ENCODE data around the gene TLE4. TPM values are rescaled to one million over a fixed set of nuclear protein-coding genes. Genes with fewer than 3 reads are reported as not detected.

Gene TLE4
- total RNA-seq, 1 donor from 2014 or later, result 97.4 TPM

DNA sequence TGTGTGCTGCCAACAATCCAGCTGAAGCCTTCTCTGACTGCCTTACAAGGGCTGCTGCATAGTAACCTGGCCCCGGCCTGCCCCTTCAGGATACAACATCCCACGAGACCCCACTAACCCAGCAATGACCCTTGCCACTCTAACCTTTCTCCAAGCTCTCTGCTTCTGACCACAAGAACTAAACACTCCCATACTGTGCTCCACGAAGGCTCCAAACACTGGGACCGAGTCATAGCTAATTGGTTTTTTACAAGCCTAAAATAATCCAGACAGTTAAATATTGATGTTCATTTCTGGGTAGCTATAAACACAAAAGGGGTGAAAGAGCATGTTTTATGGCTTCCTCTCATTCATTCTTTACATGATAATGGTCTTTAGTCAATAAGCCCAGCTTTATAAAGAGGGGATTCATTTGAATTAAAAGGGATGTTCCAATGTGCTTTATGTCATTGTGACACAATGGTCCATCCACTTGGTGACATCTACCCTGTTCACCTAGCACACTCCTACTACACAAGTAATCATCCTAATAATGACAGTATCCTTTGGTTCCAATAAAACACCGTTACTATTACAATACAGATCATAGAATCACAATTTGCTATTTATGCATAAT lies 16.2 kb upstream of the TLE4 start:
- H3K4me3 Mint-ChIP-seq (ENCODE audit: unreplicated experiment), result no peak overlapping the region
- H3K9me3 Mint-ChIP-seq (ENCODE audit: unreplicated experiment), result no peaks in the 10 kb centered on the region
- DNase-seq, result no peak
- peaks cover 7% of the 10 kb centered on the region for H3K36me3 Mint-ChIP-seq (ENCODE audit: unreplicated experiment)
- no peaks in the 10 kb centered on the region for H3K27me3 Mint-ChIP-seq (ENCODE audit: unreplicated experiment)
- TF ChIP-seq, protein P1, sequence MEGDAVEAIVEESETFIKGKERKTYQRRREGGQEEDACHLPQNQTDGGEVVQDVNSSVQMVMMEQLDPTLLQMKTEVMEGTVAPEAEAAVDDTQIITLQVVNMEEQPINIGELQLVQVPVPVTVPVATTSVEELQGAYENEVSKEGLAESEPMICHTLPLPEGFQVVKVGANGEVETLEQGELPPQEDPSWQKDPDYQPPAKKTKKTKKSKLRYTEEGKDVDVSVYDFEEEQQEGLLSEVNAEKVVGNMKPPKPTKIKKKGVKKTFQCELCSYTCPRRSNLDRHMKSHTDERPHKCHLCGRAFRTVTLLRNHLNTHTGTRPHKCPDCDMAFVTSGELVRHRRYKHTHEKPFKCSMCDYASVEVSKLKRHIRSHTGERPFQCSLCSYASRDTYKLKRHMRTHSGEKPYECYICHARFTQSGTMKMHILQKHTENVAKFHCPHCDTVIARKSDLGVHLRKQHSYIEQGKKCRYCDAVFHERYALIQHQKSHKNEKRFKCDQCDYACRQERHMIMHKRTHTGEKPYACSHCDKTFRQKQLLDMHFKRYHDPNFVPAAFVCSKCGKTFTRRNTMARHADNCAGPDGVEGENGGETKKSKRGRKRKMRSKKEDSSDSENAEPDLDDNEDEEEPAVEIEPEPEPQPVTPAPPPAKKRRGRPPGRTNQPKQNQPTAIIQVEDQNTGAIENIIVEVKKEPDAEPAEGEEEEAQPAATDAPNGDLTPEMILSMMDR (IDR thresholded peaks at IDR 0.05; ENCODE audit: partially characterized antibody, unreplicated experiment), result no peak
- no peaks in the 10 kb centered on the region for H3K4me1 Mint-ChIP-seq (ENCODE audit: low read depth, unreplicated experiment)
- H3K27ac Mint-ChIP-seq (ENCODE audit: unreplicated experiment), result no peak overlapping the region

DNA sequence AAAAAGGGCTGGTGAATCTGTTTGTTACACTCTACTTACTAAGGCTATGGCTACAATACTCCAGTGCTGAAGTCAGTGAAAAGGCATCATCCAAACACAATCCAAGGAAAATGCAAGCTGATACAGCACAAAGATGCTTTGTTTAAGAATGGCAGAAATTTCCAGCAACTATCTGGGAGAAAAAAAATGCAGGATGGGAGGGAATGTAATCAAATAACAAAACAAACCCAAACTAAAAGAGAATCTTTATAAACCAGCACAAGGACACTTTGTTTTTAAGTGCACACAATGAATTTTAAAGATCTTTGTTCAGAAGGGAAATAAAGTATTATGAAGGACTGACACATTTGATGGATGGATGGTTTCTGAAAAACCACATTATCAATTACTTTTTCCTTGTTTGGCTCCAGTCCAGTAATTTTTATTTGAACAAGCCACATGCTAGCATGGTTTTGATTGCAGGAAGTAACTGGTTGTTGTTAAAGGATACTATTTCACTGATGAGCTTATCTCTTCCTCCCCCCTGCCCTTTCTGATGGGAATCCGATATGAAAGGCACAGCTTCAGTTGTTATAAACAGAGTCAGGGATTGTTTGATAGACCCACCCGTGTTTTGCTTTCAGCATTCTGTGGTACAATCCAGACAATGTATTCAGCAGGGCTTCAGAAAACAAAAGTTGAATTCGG lies 12.1 kb upstream of the TLE4 start:
- Mint-ChIP-seq H3K4me3 (ENCODE audit: unreplicated experiment) (no peak overlapping the region), H3K4me1 (ENCODE audit: low read depth, unreplicated experiment) (no peaks in the 10 kb centered on the region), H3K27ac (ENCODE audit: unreplicated experiment) (no peak overlapping the region), H3K9me3 (ENCODE audit: unreplicated experiment) (no peaks in the 10 kb centered on the region), H3K36me3 (ENCODE audit: unreplicated experiment) (peaks cover 7% of the 10 kb centered on the region), H3K27me3 (ENCODE audit: unreplicated experiment) (no peaks in the 10 kb centered on the region)
- TF ChIP-seq, protein P1 (IDR thresholded peaks at IDR 0.05; ENCODE audit: partially characterized antibody, unreplicated experiment), result no peak
- DNase-seq, result no peak

DNA sequence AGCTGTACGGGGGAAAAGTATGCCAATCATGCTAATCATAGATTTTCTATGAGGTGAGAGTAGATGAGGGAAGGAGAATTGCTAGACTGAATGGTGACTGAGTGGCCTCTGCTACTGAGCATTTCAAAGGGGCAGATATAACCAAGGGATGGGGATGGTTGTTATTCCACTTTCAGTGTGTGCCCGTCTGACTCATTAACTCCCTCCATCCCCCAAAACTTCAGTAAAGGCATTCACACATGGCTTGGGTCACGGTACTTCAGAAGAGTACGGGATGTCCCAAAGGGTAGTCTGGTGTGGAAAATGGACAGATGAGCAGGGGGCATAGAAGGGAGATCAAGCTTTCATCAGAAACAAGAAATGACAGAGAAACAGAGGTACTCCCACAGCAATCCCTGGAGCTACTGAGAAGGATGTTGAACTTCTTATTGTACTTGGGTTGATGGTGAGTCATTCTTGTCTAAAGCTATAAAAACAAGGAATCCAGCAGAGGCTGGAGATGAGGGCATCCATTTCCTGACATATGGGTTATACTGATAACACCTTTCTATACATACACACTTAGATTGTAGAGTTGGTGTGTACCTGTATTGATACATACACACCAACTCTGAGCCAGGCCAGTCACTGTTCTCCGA lies 8.9 kb upstream of the TLE4 start:
- Mint-ChIP-seq H3K9me3 (ENCODE audit: unreplicated experiment) (no peaks in the 10 kb centered on the region), H3K27me3 (ENCODE audit: unreplicated experiment) (no peaks in the 10 kb centered on the region), H3K4me3 (ENCODE audit: unreplicated experiment) (no peak overlapping the region)

DNA sequence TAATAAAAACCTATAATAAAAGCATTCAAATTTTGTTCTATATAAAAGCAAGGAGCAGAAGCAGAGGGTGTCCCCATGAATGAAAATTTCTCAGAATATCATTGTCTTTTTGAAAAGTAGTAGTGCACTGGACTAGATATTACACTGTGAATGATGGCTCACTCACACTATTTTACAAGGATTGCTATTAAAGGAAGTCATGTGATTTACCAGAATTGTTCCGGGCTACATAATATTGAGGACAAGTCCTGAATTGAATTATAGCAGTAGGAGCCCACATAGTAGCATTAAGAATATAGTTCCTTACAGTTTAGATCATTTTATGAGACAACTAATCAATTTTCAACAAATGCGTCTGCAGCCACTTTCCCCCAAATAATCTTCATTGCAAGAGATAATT lies 7.7 kb upstream of the TLE4 start:
- Mint-ChIP-seq H3K36me3 (ENCODE audit: unreplicated experiment) (no peaks in the 10 kb centered on the region), H3K4me3 (ENCODE audit: unreplicated experiment) (no peak overlapping the region), H3K27me3 (ENCODE audit: unreplicated experiment) (no peaks in the 10 kb centered on the region), H3K4me1 (ENCODE audit: low read depth, unreplicated experiment) (no peaks in the 10 kb centered on the region), H3K27ac (ENCODE audit: unreplicated experiment) (no peak overlapping the region), H3K9me3 (ENCODE audit: unreplicated experiment) (no peaks in the 10 kb centered on the region)
- TF ChIP-seq, protein P1 (IDR thresholded peaks at IDR 0.05; ENCODE audit: partially characterized antibody, unreplicated experiment), result no peak
- DNase-seq, result no peak

More for the DNA sequence above, 8.9 kb upstream of the TLE4 start:
- Mint-ChIP-seq H3K36me3 (ENCODE audit: unreplicated experiment) (no peaks in the 10 kb centered on the region), H3K4me1 (ENCODE audit: low read depth, unreplicated experiment) (no peaks in the 10 kb centered on the region), H3K27ac (ENCODE audit: unreplicated experiment) (no peak overlapping the region)
- TF ChIP-seq, protein P1 (IDR thresholded peaks at IDR 0.05; ENCODE audit: partially characterized antibody, unreplicated experiment), result no peak
- no peak for DNase-seq

DNA sequence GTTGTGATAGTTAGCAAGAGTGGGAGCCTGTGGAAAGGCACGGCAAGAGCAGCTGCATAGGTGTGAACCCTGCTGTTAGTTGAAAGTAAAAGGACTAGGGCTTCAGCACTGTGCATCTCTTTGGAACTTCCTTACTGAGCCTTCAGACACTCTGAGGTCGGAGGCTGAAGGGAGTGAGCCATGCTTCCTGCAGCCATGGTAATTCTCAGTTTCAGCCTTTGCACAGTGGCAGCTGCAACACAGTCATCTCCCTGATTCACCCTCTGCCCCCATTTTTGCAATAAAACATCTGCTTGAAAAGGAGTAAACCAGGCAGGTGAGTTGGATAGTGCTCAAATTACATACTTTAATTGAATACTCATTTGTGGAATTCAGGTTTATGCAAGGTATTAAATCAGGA lies 6.5 kb upstream of the TLE4 start:
- TF ChIP-seq, protein P1 (IDR thresholded peaks at IDR 0.05; ENCODE audit: partially characterized antibody, unreplicated experiment), result no peak
- no peak overlapping the region for H3K4me3 Mint-ChIP-seq (ENCODE audit: unreplicated experiment)
- no peaks in the 10 kb centered on the region for H3K36me3 Mint-ChIP-seq (ENCODE audit: unreplicated experiment)
- H3K27me3 Mint-ChIP-seq (ENCODE audit: unreplicated experiment), result no peaks in the 10 kb centered on the region
- no peak overlapping the region for H3K27ac Mint-ChIP-seq (ENCODE audit: unreplicated experiment)
- peaks cover 5% of the 10 kb centered on the region for H3K9me3 Mint-ChIP-seq (ENCODE audit: unreplicated experiment)
- H3K4me1 Mint-ChIP-seq (ENCODE audit: low read depth, unreplicated experiment), result peaks cover 2% of the 10 kb centered on the region
- no peak for DNase-seq

Data from glutamatergic neuron (in vitro differentiated cells).